K562 (cell line): ENCODE data around the gene ZFP36. TPM values are rescaled to one million over a fixed set of nuclear protein-coding genes. Genes with fewer than 3 reads are reported as not detected.

Experiments
- ADNP ChIP-seq: fragments of 200-800 bp; sonication (Bioruptor generic); IDR thresholded peaks from 2 replicates; pipeline ENCODE4 v1.6.1; 2016; ENCODE audit warnings: missing genetic modification characterization, missing compliant biosample characterization
- AFF4 ChIP-seq: sonication (generic); formaldehyde crosslinking; IDR thresholded peaks from 2 replicates; pipeline ENCODE4 v1.8.0; 2023; ENCODE audit warnings: mild to moderate bottlenecking, missing genetic modification reagents
- CTBP1 ChIP-seq: fragments of 450-650 bp; IDR thresholded peaks from 2 replicates; pipeline ENCODE4 v1.6.1; 2016; ENCODE audit warnings: borderline replicate concordance
- DACH1 ChIP-seq: fragments of 450-650 bp; IDR thresholded peaks from 2 replicates; pipeline ENCODE4 v1.6.1; 2018; ENCODE audit not compliant: partially characterized antibody
- FOXA1 ChIP-seq: fragments of 450-650 bp; IDR thresholded peaks from 2 replicates; pipeline ENCODE4 v1.6.1; 2016; ENCODE audit warnings: mild to moderate bottlenecking, borderline replicate concordance
- GTF3C2 ChIP-seq: IDR thresholded peaks from 3 replicates; pipeline ENCODE4 v1.6.1; 2011; ENCODE audit warnings: borderline replicate concordance, mild to moderate bottlenecking, moderate library complexity; ENCODE audit not compliant: insufficient read length; ENCODE audit errors: extremely low read depth
- HES1 ChIP-seq: fragments of 450-650 bp; IDR thresholded peaks from 2 replicates; pipeline ENCODE4 v1.6.1; 2016; ENCODE audit warnings: low read depth, mild to moderate bottlenecking, moderate library complexity
- MYNN ChIP-seq, 2 experiments: sonication (generic); formaldehyde crosslinking in 1 of 2; IDR thresholded peaks; 2 replicates each; pipeline versions ENCODE4 v1.5.0 to v1.6.1; 2016 to 2020; ENCODE audit warnings: antibody characterized with exemption in 1 of 2, missing genetic modification reagents in 1 of 2
- NCOA6 ChIP-seq: fragments of 450-650 bp; IDR thresholded peaks from 2 replicates; pipeline ENCODE4 v1.6.1; 2017; ENCODE audit warnings: mild to moderate bottlenecking
- NFIX ChIP-seq: fragments of 250-450 bp; sonication (Bioruptor Pico); IDR thresholded peaks from 2 replicates; pipeline ENCODE4 v1.4.0; 2020; ENCODE audit warnings: low read depth, mild to moderate bottlenecking, moderate library complexity
- NFRKB ChIP-seq: fragments of 450-650 bp; IDR thresholded peaks from 2 replicates; pipeline ENCODE4 v1.6.1; 2016; ENCODE audit warnings: low read depth
- NR3C1 ChIP-seq: sonication (generic); formaldehyde crosslinking; IDR thresholded peaks from 2 replicates; pipeline ENCODE4 v1.8.1; 2022; ENCODE audit warnings: missing genetic modification reagents
- NUFIP1 ChIP-seq: fragments of 450-650 bp; IDR thresholded peaks from 2 replicates; pipeline ENCODE4 v1.6.1; 2018; ENCODE audit not compliant: partially characterized antibody
- POLR2A ChIP-seq: fragments of 450-650 bp; conservative IDR thresholded peaks from 2 replicates; pipeline ENCODE4 v1.6.1; 2016
- PTBP1 ChIP-seq: fragments of 200-400 bp; formaldehyde crosslinking; IDR thresholded peaks from 2 replicates; pipeline ENCODE4 v1.6.1; 2017; ENCODE audit warnings: low read depth, low read length
- SMAD2 ChIP-seq: fragments of 150-350 bp; IDR thresholded peaks from 2 replicates; pipeline ENCODE4 v1.6.1; 2014; ENCODE audit warnings: low read depth, mild to moderate bottlenecking, low read length
- STAT5A ChIP-seq: IDR thresholded peaks from 2 replicates; pipeline ENCODE4 v1.6.1; 2012; ENCODE audit warnings: low read length, inconsistent platforms, borderline replicate concordance
- TCF7L2 ChIP-seq: fragments of 150-350 bp; IDR thresholded peaks from 2 replicates; pipeline ENCODE4 v1.6.1; 2016; ENCODE audit warnings: low read depth, mild to moderate bottlenecking, low read length, moderate library complexity
- THRA ChIP-seq: fragments of 450-650 bp; IDR thresholded peaks from 2 replicates; pipeline ENCODE4 v1.6.1; 2017; ENCODE audit warnings: mild to moderate bottlenecking, moderate library complexity
- ZNF143 ChIP-seq: sonication (generic); formaldehyde crosslinking; IDR thresholded peaks from 2 replicates; pipeline ENCODE4 v1.9.0; 2022; ENCODE audit warnings: mild to moderate bottlenecking, missing genetic modification reagents
- ZNF57 ChIP-seq: fragments of 450-650 bp; formaldehyde crosslinking; IDR thresholded peaks from 2 replicates; pipeline ENCODE4 v1.4.0; 2020; ENCODE audit warnings: mild to moderate bottlenecking, moderate library complexity
- polyA plus RNA-seq, 8 experiments: library from polyadenylated mRNA; depleted of rRNA in 4 of 8; stranded (reverse) in 5 of 8; unstranded in 3 of 8; fragments of >200 nt; fragmentation: Nextera tagmentation in 2 of 8; fragmentation: Illumina TruSeq in 1 of 8; extraction: Ambion mirVana in 2 of 8; extraction: Trizol in 1 of 8; gene quantifications; 2 replicates each; pipeline versions ENCODE4 v1.2.1 to v1.2.3, GENCODE V29; 2011 to 2014; ENCODE audit warnings: inconsistent platforms in 1 of 8, missing spikeins in 1 of 8
- total RNA-seq, 7 experiments: library from RNA; depleted of rRNA in 6 of 7; stranded (reverse); fragments of >200 nt in 6 of 7; fragmentation: Illumina TruSeq in 2 of 7; extraction: Trizol in 2 of 7; gene quantifications; 2 replicates each; pipeline versions ENCODE4 v1.2.1 to v1.2.3, GENCODE V29; 2011 to 2021; ENCODE audit warnings: low replicate concordance in 1 of 7

Gene ZFP36
- total and polyA plus RNA-seq, 9 of the 15 experiments (the other 6 are each of a cell fraction or from before 2014, with no cell fraction given), result 1.0 to 20.1 (median 3.5) TPM

- TF ChIP-seq MYNN (IDR thresholded peaks at IDR 0.05) (no peak), MYNN (CRISPR knock-in tag; IDR thresholded peaks at IDR 0.05) (no peak), ADNP (tag) (no peak), FOXA1 (no peak), CTBP1 (peak; percentile 66), ZNF143 (CRISPR knock-in tag) (0 out of 2 replicates have a peak, but pooled peaks have one; percentile 17), THRA (no peak), DACH1 (no peak), STAT5A (no peak), NCOA6 (no peak), GTF3C2 (no peak), PTBP1 (no peak), AFF4 (peak; percentile 95), NFIX (CRISPR knock-in tag) (no peak), NUFIP1 (no peak), TCF7L2 (no peak), NFRKB (no peak), ZNF57 (CRISPR knock-in tag) (no peak), POLR2A (peak; percentile 99), SMAD2 (no peak), HES1 (no peak), NR3C1 (CRISPR knock-in tag) (no peak)
Measured at GRCh38 chr19:39435499-39436349, 29.1 kb downstream of the ZFP36 start, which contains the start of gene RPS16 (continued).
